Fibroblast of lung (primary cell): ENCODE measurements around the gene C11orf71. TPM values are rescaled to one million over a fixed set of nuclear protein-coding genes. Genes with fewer than 3 reads are reported as not detected.

ENCODE experiments used
- DNase-seq, 2 donors: peaks; one replicate each; pipeline versions ENCODE4 v3.0.0 to v3.0.0-alpha.2; 2010; ENCODE audit warnings: low read depth in 2 of 2
- H2AFZ ChIP-seq: 2 replicates; pipeline ENCODE4 v1.5.1; 2012; ENCODE audit warnings: low read length, control low read depth, inconsistent platforms
- H3K27ac ChIP-seq: 2 replicates; pipeline ENCODE4 v1.5.1; 2011; ENCODE audit warnings: low read length, control low read depth; ENCODE audit not compliant: insufficient read depth
- H3K27me3 ChIP-seq: 2 replicates; pipeline ENCODE4 v1.5.1; 2011; ENCODE audit warnings: mild to moderate bottlenecking, low read length; ENCODE audit not compliant: control insufficient read depth, insufficient read depth
- H3K36me3 ChIP-seq: 2 replicates; pipeline ENCODE4 v1.5.1; 2011; ENCODE audit warnings: low read length; ENCODE audit not compliant: control insufficient read depth, insufficient read depth
- H3K4me1 ChIP-seq: 2 replicates; pipeline ENCODE4 v1.5.1; 2011; ENCODE audit warnings: low read length; ENCODE audit not compliant: control insufficient read depth, insufficient read depth; ENCODE audit errors: extremely low read depth
- H3K4me2 ChIP-seq: 2 replicates; pipeline ENCODE4 v1.5.1; 2011; ENCODE audit warnings: low read length, control low read depth; ENCODE audit not compliant: insufficient read depth; ENCODE audit errors: extremely low read depth
- H3K4me3 ChIP-seq, 4 experiments: fragments of 200-600 bp in 1 of 4; sonication (generic) in 1 of 4; replicated peaks in 1 of 4; 2 replicates each; pipeline ENCODE4 v1.5.1; 2011 to 2016; ENCODE audit warnings: low read length in 4 of 4, low read depth in 3 of 4, mild to moderate bottlenecking in 3 of 4, control low read depth in 2 of 4, inconsistent platforms in 1 of 4, mixed read lengths in 1 of 4; ENCODE audit not compliant: insufficient read depth in 1 of 4; ENCODE audit errors: control extremely low read depth in 1 of 4
- H3K79me2 ChIP-seq: 2 replicates; pipeline ENCODE4 v1.5.1; 2012; ENCODE audit warnings: mild to moderate bottlenecking, low read length, inconsistent platforms; ENCODE audit not compliant: control insufficient read depth, insufficient read depth
- H3K9ac ChIP-seq: 2 replicates; pipeline ENCODE4 v1.5.1; 2011; ENCODE audit warnings: mild to moderate bottlenecking, low read length, control low read depth; ENCODE audit not compliant: insufficient read depth
- H3K9me3 ChIP-seq: 2 replicates; pipeline ENCODE4 v1.5.1; 2012; ENCODE audit warnings: low read depth, low read length; ENCODE audit not compliant: control insufficient read depth, insufficient read depth
- H4K20me1 ChIP-seq: 2 replicates; pipeline ENCODE4 v1.5.1; 2011; ENCODE audit warnings: low read length; ENCODE audit not compliant: control insufficient read depth, insufficient read depth; ENCODE audit errors: extremely low read depth
- CTCF ChIP-seq, 2 donors: IDR thresholded peaks in 1 of 2; conservative IDR thresholded peaks in 1 of 2; 1 replicate in 1 of 2; 2 replicates in 1 of 2; pipeline ENCODE4 v1.5.1; 2011 to 2012; ENCODE audit warnings: low read length in 2 of 2, control low read depth in 1 of 2, inconsistent platforms in 1 of 2, low read depth in 1 of 2, mild to moderate bottlenecking in 1 of 2
- EZH2 ChIP-seq: IDR thresholded peaks from 2 replicates; pipeline ENCODE4 v1.5.1; 2012; ENCODE audit warnings: low read length, control low read depth, mild to moderate bottlenecking; ENCODE audit errors: missing control alignments
- polyA plus RNA-seq, 2 donors: library from polyadenylated mRNA; depleted of rRNA in 1 of 2; stranded (reverse) in 1 of 2; unstranded in 1 of 2; fragments of >200 nt; gene quantifications; 2 replicates each; pipeline ENCODE4 v1.2.1, GENCODE V29; 2011 to 2012; ENCODE audit warnings: missing spikeins in 1 of 2
- total RNA-seq: library from RNA; depleted of rRNA; stranded (reverse); fragments of >200 nt; gene quantifications from 2 replicates; pipeline ENCODE4 v1.2.1, GENCODE V29; 2014

The C11orf71 gene
- total and polyA plus RNA-seq, 2 donors (not counting 1 experiment from before 2014, with no cell fraction given) = 4.0 to 9.6 TPM

- peak overlapping the region; percentile 54 for H3K4me2 ChIP-seq
- H3K9ac ChIP-seq = no peak overlapping the region
- no peak for TF ChIP-seq CTCF (conservative IDR thresholded peaks at IDR 0.05 in 1 of 2, IDR thresholded peaks at IDR 0.05 in 1 of 2; ENCODE audit: low read depth in 1 of 2, low read length in 2 of 2)
- TF ChIP-seq EZH2 = no peak
- peaks cover 3% of the 10 kb centered on the region for H3K4me1 ChIP-seq
- no peaks in the 10 kb centered on the region for H3K9me3 ChIP-seq
- no peaks in the 10 kb centered on the region for H4K20me1 ChIP-seq
- H3K27me3 ChIP-seq = no peaks in the 10 kb centered on the region
- no peak overlapping the region for H2AFZ ChIP-seq
- peaks cover 2% of the 10 kb centered on the region for H3K36me3 ChIP-seq
- peak in 1 of 2 donors; percentile 26 for DNase-seq
- peak overlapping the region in 3 of 4 experiments; percentile 13 to 96 (median 95) for H3K4me3 ChIP-seq
- H3K27ac ChIP-seq = no peak overlapping the region
- H3K79me2 ChIP-seq = peaks cover 34% of the 10 kb centered on the region
Observed at GRCh38 chr11:114398303-114398920, 1.9 kb downstream of the C11orf71 start.

GRCh38 chr11:114397349-114397982, 2.8 kb downstream of the C11orf71 start:
- peak in 1 of 2 donors; percentile 43 for DNase-seq
- Histone ChIP-seq H3K4me3 (no peak overlapping the region), H3K4me2 (peak overlapping the region; percentile 54)

More at GRCh38 chr11:114397349-114397982, 2.8 kb downstream of the C11orf71 start:
- Histone ChIP-seq H3K79me2 (peaks cover 25% of the 10 kb centered on the region), H3K9me3 (no peaks in the 10 kb centered on the region), H3K9ac (no peak overlapping the region), H3K36me3 (no peaks in the 10 kb centered on the region), H3K27me3 (no peaks in the 10 kb centered on the region), H3K27ac (no peak overlapping the region), H2AFZ (no peak overlapping the region), H4K20me1 (no peaks in the 10 kb centered on the region), H3K4me1 (peaks cover 3% of the 10 kb centered on the region)
- TF ChIP-seq CTCF (conservative IDR thresholded peaks at IDR 0.05 in 1 of 2, IDR thresholded peaks at IDR 0.05 in 1 of 2; ENCODE audit: low read depth in 1 of 2, low read length in 2 of 2) = no peak
- no peak for TF ChIP-seq EZH2
